HepG2 (cell line): ENCODE data around the gene SF3B2.

Experiments
- HOXA5 ChIP-seq: sonication (generic); formaldehyde crosslinking; IDR thresholded peaks from 2 replicates; pipeline ENCODE4 v1.4.0; 2020; ENCODE audit warnings: missing genetic modification reagents
- JUN ChIP-seq: sonication (generic); formaldehyde crosslinking; IDR thresholded peaks from 2 replicates; pipeline ENCODE4 v1.4.0; 2020; ENCODE audit warnings: mild to moderate bottlenecking, missing genetic modification reagents
- MEIS2 ChIP-seq: sonication (generic); formaldehyde crosslinking; IDR thresholded peaks from 2 replicates; pipeline ENCODE4 v1.9.0; 2021; ENCODE audit warnings: mild to moderate bottlenecking, missing genetic modification reagents
- RELA ChIP-seq: sonication (generic); formaldehyde crosslinking; IDR thresholded peaks from 2 replicates; pipeline ENCODE4 v1.4.0; 2020; ENCODE audit warnings: missing genetic modification reagents
- SIN3A ChIP-seq: IDR thresholded peaks from 2 replicates; pipeline ENCODE4 v1.6.1; 2011; ENCODE audit warnings: low read depth, mild to moderate bottlenecking, control low read depth, low read length, borderline replicate concordance
- SNAPC2 ChIP-seq: sonication (generic); formaldehyde crosslinking; IDR thresholded peaks from 2 replicates; pipeline ENCODE4 v1.8.1; 2022; ENCODE audit warnings: mild to moderate bottlenecking, missing genetic modification reagents
- ZNF629 ChIP-seq: sonication (generic); formaldehyde crosslinking; conservative IDR thresholded peaks from 2 replicates; pipeline ENCODE4 v1.5.0; 2020; ENCODE audit warnings: missing genetic modification reagents
- TF ChIP-seq, protein P1 (sequence below): sonication (generic); formaldehyde crosslinking; IDR thresholded peaks from 2 replicates; pipeline ENCODE4 v1.5.0; 2020; ENCODE audit warnings: mild to moderate bottlenecking, missing genetic modification reagents, moderate library complexity

DNA sequence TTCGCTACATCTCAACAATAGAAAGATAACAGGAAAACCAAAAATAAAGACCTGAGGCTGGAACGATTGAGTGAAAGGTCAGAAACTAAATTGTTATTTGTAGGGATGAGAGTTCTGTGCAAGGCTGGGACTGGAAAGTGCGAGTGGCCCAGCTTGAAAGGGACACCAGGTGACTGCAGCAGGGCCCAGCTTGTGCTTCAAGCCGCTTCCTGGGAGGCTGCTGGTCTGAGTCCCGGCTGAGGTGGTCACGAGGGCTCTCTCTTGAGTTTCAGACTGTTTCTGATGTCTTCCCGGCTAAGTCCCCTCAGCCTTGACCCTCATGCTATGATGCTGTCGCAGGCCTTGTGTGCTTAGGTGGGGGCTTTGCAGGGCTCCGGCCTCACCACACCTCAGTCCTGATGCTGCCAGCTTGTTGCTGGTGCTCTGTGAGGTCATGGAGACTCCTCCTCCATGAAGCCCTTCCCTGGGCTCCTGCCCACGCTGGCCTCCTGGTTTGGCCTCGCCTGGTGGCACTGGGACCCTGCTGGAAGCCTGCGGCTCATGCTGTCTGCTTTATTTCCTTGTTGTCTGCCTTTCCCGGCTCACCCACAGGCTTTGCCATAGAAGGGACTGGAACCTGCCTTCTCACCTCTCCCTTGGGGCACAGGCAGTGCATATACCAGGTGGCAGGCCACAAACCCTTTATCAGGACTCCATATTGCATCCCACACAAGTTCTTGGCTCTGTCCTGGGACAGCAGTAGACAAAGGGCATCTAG lies 45.9 kb upstream of the SF3B2 start:
- TF ChIP-seq RELA (no peak), SIN3A (no peak), MEIS2 (CRISPR knock-in tag) (no peak), HOXA5 (CRISPR knock-in tag) (no peak), JUN (CRISPR knock-in tag) (no peak), SNAPC2 (no peak), ZNF629 (no peak)
- TF ChIP-seq, protein P1, sequence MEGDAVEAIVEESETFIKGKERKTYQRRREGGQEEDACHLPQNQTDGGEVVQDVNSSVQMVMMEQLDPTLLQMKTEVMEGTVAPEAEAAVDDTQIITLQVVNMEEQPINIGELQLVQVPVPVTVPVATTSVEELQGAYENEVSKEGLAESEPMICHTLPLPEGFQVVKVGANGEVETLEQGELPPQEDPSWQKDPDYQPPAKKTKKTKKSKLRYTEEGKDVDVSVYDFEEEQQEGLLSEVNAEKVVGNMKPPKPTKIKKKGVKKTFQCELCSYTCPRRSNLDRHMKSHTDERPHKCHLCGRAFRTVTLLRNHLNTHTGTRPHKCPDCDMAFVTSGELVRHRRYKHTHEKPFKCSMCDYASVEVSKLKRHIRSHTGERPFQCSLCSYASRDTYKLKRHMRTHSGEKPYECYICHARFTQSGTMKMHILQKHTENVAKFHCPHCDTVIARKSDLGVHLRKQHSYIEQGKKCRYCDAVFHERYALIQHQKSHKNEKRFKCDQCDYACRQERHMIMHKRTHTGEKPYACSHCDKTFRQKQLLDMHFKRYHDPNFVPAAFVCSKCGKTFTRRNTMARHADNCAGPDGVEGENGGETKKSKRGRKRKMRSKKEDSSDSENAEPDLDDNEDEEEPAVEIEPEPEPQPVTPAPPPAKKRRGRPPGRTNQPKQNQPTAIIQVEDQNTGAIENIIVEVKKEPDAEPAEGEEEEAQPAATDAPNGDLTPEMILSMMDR (CRISPR knock-in tag), result no peak
